ENCODE data around the gene FLT3.

- TF ChIP-seq CTCF (IDR thresholded peaks at IDR 0.05), result no peak
- no peak for TF ChIP-seq POLR2A (IDR thresholded peaks at IDR 0.05)
Observed at GRCh38 chr13:28137596-28137995, 37.2 kb upstream of the FLT3 start.

Data from adrenal gland (tissue), 5 donors.